ENCODE results near the gene PPIF.

DNA sequence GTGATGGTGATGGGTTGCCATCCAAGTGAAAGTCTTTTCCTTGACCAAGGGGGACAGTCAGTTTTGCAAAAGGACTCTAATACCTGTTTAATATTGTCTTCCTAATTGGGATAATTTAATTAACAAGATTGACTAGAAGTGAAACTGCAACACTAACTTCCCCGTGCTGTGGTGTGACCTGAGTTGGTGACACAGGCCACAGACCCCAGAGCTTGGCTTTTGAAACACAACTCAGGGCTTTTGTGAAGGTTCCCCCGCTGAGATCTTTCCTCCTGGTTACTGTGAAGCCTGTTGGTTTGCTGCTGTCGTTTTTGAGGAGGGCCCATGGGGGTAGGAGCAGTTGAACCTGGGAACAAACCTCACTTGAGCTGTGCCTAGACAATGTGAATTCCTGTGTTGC is 6.9 kb downstream of the PPIF start:
- TF ChIP-seq, protein P1, sequence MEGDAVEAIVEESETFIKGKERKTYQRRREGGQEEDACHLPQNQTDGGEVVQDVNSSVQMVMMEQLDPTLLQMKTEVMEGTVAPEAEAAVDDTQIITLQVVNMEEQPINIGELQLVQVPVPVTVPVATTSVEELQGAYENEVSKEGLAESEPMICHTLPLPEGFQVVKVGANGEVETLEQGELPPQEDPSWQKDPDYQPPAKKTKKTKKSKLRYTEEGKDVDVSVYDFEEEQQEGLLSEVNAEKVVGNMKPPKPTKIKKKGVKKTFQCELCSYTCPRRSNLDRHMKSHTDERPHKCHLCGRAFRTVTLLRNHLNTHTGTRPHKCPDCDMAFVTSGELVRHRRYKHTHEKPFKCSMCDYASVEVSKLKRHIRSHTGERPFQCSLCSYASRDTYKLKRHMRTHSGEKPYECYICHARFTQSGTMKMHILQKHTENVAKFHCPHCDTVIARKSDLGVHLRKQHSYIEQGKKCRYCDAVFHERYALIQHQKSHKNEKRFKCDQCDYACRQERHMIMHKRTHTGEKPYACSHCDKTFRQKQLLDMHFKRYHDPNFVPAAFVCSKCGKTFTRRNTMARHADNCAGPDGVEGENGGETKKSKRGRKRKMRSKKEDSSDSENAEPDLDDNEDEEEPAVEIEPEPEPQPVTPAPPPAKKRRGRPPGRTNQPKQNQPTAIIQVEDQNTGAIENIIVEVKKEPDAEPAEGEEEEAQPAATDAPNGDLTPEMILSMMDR (IDR thresholded peaks at IDR 0.05): no peak
- TF ChIP-seq POLR2A (IDR thresholded peaks at IDR 0.05): no peak

All from breast epithelium (tissue), 3 donors.